Prostate gland (tissue), 2 donors: Measurements from ENCODE around the gene PDYN. TPM values are rescaled to one million over a fixed set of nuclear protein-coding genes. Genes with fewer than 3 reads are reported as not detected.

Experiments
- DNase-seq: peaks from one replicate; pipeline ENCODE4 v3.0.0-alpha.2; 2019; ENCODE audit warnings: low spot score
- H3K27ac ChIP-seq, 2 donors: fragments of 200-600 bp; sonication (generic); 2 replicates each; pipeline ENCODE4 v1.5.1; 2017 to 2019
- H3K27me3 ChIP-seq: fragments of 200-600 bp; sonication (generic); replicated peaks from 2 replicates; pipeline ENCODE4 v1.5.1; 2019; ENCODE audit not compliant: insufficient read depth
- H3K36me3 ChIP-seq, 2 donors: fragments of 200-600 bp; sonication (generic); 1 replicate in 1 of 2; 2 replicates in 1 of 2; pipeline versions ENCODE4 v1.5.1 to v1.8.1; 2017 to 2019
- H3K4me1 ChIP-seq: fragments of 200-600 bp; sonication (generic); replicated peaks from 2 replicates; pipeline ENCODE4 v1.5.1; 2019
- H3K4me3 ChIP-seq, 2 donors: fragments of 200-600 bp; sonication (generic); 2 replicates each; pipeline ENCODE4 v1.5.1; 2017 to 2019
- H3K9me3 ChIP-seq: fragments of 200-600 bp; sonication (generic); 2 replicates; pipeline ENCODE4 v1.5.1; 2017
- POLR2A ChIP-seq: fragments of 450-650 bp; IDR thresholded peaks from one replicate; pipeline ENCODE4 v1.6.1; 2016; ENCODE audit warnings: antibody characterized with exemption, mild to moderate bottlenecking
- POLR2AphosphoS5 ChIP-seq: sonication (generic); formaldehyde crosslinking; IDR thresholded peaks from one replicate; pipeline ENCODE4 v1.6.1; 2017; ENCODE audit warnings: antibody characterized with exemption
- WGBS: methylation state at CpG from one replicate; pipeline ENCODE4 v1.1.5; 2018; 5-methylcytosine and 5-hydroxymethylcytosine counted together
- intact Hi-C: fragments of 100-400 bp; cut with DNase I; formaldehyde crosslinking; loops from one replicate; pipeline ENCODE4 v1.14.2; 2022
- total RNA-seq, 2 donors: library from RNA; depleted of rRNA; stranded (reverse); fragments of >200 nt; gene quantifications; one replicate each; pipeline ENCODE4 v1.1.0, GENCODE V29; 2016
- TF ChIP-seq, protein P1 (sequence below), 4 experiments: fragments of 200-600 bp in 2 of 4; fragments of 450-650 bp in 2 of 4; sonication (generic) in 2 of 4; IDR thresholded peaks; 1 replicate in 3 of 4; 2 replicates in 1 of 4; pipeline ENCODE4 v1.5.1; 2016 to 2019; ENCODE audit warnings: antibody characterized with exemption in 4 of 4, mild to moderate bottlenecking in 2 of 4, moderate library complexity in 2 of 4

PDYN gene
- total RNA-seq, 2 donors from 2014 or later = 0.28 TPM; not detected in 1

DNA sequence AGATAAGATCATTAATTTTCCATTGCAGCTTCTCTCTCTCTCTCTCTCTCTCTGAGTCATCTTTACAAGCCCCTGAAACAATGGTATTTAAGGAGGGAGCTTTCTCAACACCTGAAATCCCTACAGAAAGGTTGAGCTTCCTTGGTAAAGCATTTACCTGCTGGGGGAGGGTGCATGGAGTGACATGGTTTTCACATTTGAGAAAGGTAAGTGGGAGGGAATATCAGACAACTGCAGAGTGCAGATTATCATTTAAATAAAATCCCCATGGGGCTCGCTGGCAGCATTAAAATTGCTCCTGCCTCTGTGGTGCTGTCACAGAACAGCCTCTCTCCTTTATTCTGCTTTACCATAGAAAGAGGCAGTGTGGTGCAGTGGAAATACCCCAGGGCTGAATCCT, 10.3 kb upstream of the PDYN start:
- WGBS = 38% methylated on average over 1 of the region's 1 CpG
- TF ChIP-seq, protein P1, sequence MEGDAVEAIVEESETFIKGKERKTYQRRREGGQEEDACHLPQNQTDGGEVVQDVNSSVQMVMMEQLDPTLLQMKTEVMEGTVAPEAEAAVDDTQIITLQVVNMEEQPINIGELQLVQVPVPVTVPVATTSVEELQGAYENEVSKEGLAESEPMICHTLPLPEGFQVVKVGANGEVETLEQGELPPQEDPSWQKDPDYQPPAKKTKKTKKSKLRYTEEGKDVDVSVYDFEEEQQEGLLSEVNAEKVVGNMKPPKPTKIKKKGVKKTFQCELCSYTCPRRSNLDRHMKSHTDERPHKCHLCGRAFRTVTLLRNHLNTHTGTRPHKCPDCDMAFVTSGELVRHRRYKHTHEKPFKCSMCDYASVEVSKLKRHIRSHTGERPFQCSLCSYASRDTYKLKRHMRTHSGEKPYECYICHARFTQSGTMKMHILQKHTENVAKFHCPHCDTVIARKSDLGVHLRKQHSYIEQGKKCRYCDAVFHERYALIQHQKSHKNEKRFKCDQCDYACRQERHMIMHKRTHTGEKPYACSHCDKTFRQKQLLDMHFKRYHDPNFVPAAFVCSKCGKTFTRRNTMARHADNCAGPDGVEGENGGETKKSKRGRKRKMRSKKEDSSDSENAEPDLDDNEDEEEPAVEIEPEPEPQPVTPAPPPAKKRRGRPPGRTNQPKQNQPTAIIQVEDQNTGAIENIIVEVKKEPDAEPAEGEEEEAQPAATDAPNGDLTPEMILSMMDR (IDR thresholded peaks at IDR 0.05) = no peak
- TF ChIP-seq POLR2AphosphoS5 (no peak), POLR2A (no peak)
- Histone ChIP-seq H3K27ac (no peak overlapping the region), H3K9me3 (no peaks in the 10 kb centered on the region), H3K4me1 (no peaks in the 10 kb centered on the region), H3K4me3 (no peak overlapping the region), H3K36me3 (no peaks in the 10 kb centered on the region), H3K27me3 (no peaks in the 10 kb centered on the region)
- no peak for DNase-seq
- intact Hi-C loops = no loop called here

DNA sequence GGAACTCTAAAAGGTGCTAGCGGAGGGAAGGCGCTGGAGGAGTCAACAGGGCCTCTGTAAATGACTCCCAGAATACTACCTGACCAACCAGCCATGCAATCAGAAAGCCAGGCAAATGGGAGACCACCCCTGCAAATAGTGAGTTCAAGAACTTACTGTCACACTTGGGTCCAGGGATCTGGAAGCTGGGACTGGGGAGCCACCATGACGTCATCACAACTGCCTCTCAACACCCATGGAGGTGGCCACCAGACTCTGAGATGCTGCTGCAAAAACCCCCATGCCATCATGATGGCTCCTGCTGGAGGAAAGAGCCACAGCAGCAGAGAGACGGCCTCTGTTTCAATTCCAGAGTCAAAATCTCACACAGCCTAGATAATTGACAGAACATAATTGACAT, 8.5 kb upstream of the PDYN start:
- WGBS = 85% methylated on average over 4 of the region's 4 CpGs

DNA sequence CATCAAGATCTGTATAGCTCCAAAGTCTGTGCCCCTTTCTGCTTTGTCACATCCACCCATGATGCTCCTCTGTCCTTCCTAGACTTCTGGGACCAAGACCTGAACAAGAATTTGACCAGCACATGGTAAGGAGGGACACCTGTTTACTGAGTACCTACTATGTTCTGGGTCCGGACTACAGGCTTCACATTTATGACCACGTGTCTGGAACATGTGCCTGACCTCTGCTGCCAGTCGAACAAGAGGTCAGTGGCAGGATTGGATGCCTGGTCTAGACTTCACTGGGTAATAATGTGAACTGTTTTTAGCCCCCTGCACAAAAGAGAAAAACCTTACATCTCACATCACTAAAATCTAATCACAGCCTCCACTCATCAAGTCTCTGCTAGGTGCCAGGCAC, 7.3 kb upstream of the PDYN start:
- H3K27ac ChIP-seq = no peak overlapping the region
- intact Hi-C loops = no loop called here
- TF ChIP-seq POLR2A (no peak), POLR2AphosphoS5 (no peak)
- TF ChIP-seq, protein P1 (IDR thresholded peaks at IDR 0.05) = no peak
- H3K36me3 ChIP-seq = no peaks in the 10 kb centered on the region
- DNase-seq = no peak
- H3K4me1 ChIP-seq = no peaks in the 10 kb centered on the region
- peaks cover 1% of the 10 kb centered on the region for H3K27me3 ChIP-seq
- WGBS = 77% methylated on average over 3 of the region's 3 CpGs
- no peak overlapping the region for H3K4me3 ChIP-seq
- H3K9me3 ChIP-seq = no peaks in the 10 kb centered on the region

More for the DNA sequence above, 8.5 kb upstream of the PDYN start:
- Histone ChIP-seq H3K4me3 (no peak overlapping the region), H3K9me3 (no peaks in the 10 kb centered on the region), H3K4me1 (no peaks in the 10 kb centered on the region), H3K36me3 (no peaks in the 10 kb centered on the region), H3K27ac (no peak overlapping the region), H3K27me3 (no peaks in the 10 kb centered on the region)
- TF ChIP-seq, protein P1 (IDR thresholded peaks at IDR 0.05) = no peak
- no peak for TF ChIP-seq POLR2A
- TF ChIP-seq POLR2AphosphoS5 = no peak
- intact Hi-C loops = no loop called here
- DNase-seq = no peak

DNA sequence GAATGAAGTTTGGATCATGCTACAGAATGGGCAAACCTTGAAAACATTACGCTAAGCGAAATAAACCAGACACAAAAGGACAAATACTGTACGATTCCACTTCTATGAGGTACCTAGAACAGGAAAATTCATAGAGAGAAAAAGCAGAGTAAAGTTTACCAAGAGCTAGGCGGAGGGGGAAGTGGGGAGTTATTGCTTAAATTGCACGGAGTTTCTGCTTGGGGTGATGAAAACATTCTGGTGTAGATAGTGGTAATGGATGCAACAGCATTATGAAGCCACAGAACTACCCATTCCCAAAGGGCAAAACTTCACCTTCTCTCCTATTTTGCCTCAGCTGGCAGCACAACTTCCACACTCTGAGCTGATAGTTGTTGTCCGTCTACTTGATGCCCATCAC, 6.4 kb upstream of the PDYN start:
- Histone ChIP-seq H3K36me3 (no peaks in the 10 kb centered on the region), H3K4me3 (no peak overlapping the region), H3K27me3 (peaks cover 4% of the 10 kb centered on the region), H3K9me3 (no peaks in the 10 kb centered on the region), H3K4me1 (no peaks in the 10 kb centered on the region), H3K27ac (no peak overlapping the region)
- intact Hi-C loops = no loop called here
- TF ChIP-seq, protein P1 (IDR thresholded peaks at IDR 0.05) = no peak
- TF ChIP-seq POLR2A (no peak), POLR2AphosphoS5 (no peak)
- 63% methylated on average over 6 of the region's 6 CpGs for WGBS
- no peak for DNase-seq

DNA sequence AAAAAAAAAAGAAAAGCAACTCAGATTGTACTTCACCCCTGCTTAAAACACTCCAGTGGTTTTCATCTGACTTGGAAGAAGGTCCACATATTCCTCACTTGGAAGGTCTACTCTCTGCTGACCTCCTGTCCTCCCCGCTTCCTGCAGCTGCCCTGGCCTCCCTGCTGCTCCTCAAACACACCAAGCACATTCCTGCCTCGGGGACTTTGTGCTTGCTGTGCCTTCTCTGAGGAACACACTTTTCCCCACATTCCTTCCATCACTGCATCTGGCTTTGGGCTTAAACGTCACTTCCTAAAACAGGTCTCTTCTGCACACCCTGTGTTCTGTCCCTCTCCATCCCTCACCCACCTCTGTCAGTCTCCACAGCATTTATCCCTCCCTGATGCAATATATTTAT, 4.9 kb upstream of the PDYN start:
- no peaks in the 10 kb centered on the region for H3K36me3 ChIP-seq
- H3K4me1 ChIP-seq = no peaks in the 10 kb centered on the region
- H3K27me3 ChIP-seq = peaks cover 7% of the 10 kb centered on the region
- H3K27ac ChIP-seq = no peak overlapping the region
- TF ChIP-seq POLR2AphosphoS5 = no peak
- no peak overlapping the region for H3K4me3 ChIP-seq
- intact Hi-C loops = no loop called here
- no peak for DNase-seq
- 47% methylated on average over 3 of the region's 3 CpGs for WGBS
- no peaks in the 10 kb centered on the region for H3K9me3 ChIP-seq
